HepG2 (cell line): ENCODE measurements around the gene RPL18. TPM values are rescaled to one million over a fixed set of nuclear protein-coding genes. Genes with fewer than 3 reads are reported as not detected.

Source experiments
- ARNT2 ChIP-seq: sonication (generic); formaldehyde crosslinking; IDR thresholded peaks from 2 replicates; pipeline ENCODE4 v1.8.0; 2022; ENCODE audit warnings: mild to moderate bottlenecking, low read depth, missing genetic modification reagents, moderate library complexity
- GABPB1 ChIP-seq: IDR thresholded peaks from 2 replicates; pipeline ENCODE4 v1.6.1; 2016; ENCODE audit warnings: mild to moderate bottlenecking, missing genetic modification reagents, moderate library complexity, missing compliant biosample characterization
- HIC2 ChIP-seq: sonication (generic); formaldehyde crosslinking; IDR thresholded peaks from 2 replicates; pipeline ENCODE4 v1.9.0; 2022; ENCODE audit warnings: low read depth, missing genetic modification reagents
- JUNB ChIP-seq: sonication (generic); formaldehyde crosslinking; IDR thresholded peaks from 2 replicates; pipeline ENCODE4 v1.8.0; 2022; ENCODE audit warnings: missing genetic modification reagents, mild to moderate bottlenecking, borderline replicate concordance
- NAIF1 ChIP-seq: sonication (generic); formaldehyde crosslinking; IDR thresholded peaks from 2 replicates; pipeline ENCODE4 v1.5.0; 2020; ENCODE audit warnings: mild to moderate bottlenecking, missing genetic modification reagents, borderline replicate concordance
- RXRA ChIP-seq: sonication (generic); formaldehyde crosslinking; IDR thresholded peaks from 2 replicates; pipeline ENCODE4 v1.5.1; 2020; ENCODE audit warnings: missing genetic modification reagents
- TOPORS ChIP-seq: sonication (generic); formaldehyde crosslinking; IDR thresholded peaks from 2 replicates; pipeline ENCODE4 v1.8.0; 2023; ENCODE audit warnings: mild to moderate bottlenecking, missing genetic modification reagents
- USF2 ChIP-seq, 2 experiments: sonication (generic) in 1 of 2; formaldehyde crosslinking in 1 of 2; IDR thresholded peaks; 2 replicates each; pipeline versions ENCODE4 v1.5.1 to v1.6.1; 2011 to 2020; ENCODE audit warnings: borderline replicate concordance in 1 of 2, low read depth in 1 of 2, low read length in 1 of 2, mild to moderate bottlenecking in 1 of 2, missing genetic modification reagents in 1 of 2, moderate library complexity in 1 of 2
- ZBTB14 ChIP-seq: sonication (generic); formaldehyde crosslinking; IDR thresholded peaks from 2 replicates; pipeline ENCODE4 v1.4.0; 2020; ENCODE audit warnings: missing genetic modification reagents
- ZBTB7B ChIP-seq: sonication (generic); formaldehyde crosslinking; IDR thresholded peaks from 2 replicates; pipeline ENCODE4 v1.4.0; 2020; ENCODE audit warnings: missing genetic modification reagents
- ZNF12 ChIP-seq: sonication (generic); formaldehyde crosslinking; IDR thresholded peaks from 2 replicates; pipeline ENCODE4 v1.5.0; 2020; ENCODE audit warnings: missing genetic modification reagents
- ZNF253 ChIP-seq: sonication (generic); formaldehyde crosslinking; IDR thresholded peaks from 2 replicates; pipeline ENCODE4 v1.8.0; 2022; ENCODE audit warnings: mild to moderate bottlenecking, missing genetic modification reagents, borderline replicate concordance
- ZNF264 ChIP-seq: sonication (generic); formaldehyde crosslinking; IDR thresholded peaks from 2 replicates; pipeline ENCODE4 v1.4.0; 2020; ENCODE audit warnings: missing genetic modification reagents
- ZNF274 ChIP-seq: sonication (generic); formaldehyde crosslinking; IDR thresholded peaks from 2 replicates; pipeline ENCODE4 v1.5.1; 2020; ENCODE audit warnings: mild to moderate bottlenecking, missing genetic modification reagents
- ZNF329 ChIP-seq: sonication (generic); formaldehyde crosslinking; IDR thresholded peaks from 2 replicates; pipeline ENCODE4 v1.9.0; 2021; ENCODE audit warnings: low read depth, mild to moderate bottlenecking, missing genetic modification reagents
- ZNF431 ChIP-seq: sonication (generic); formaldehyde crosslinking; IDR thresholded peaks from 2 replicates; pipeline ENCODE4 v1.9.0; 2022; ENCODE audit warnings: missing genetic modification reagents, low read depth, mild to moderate bottlenecking, borderline replicate concordance
- ZNF460 ChIP-seq: sonication (generic); formaldehyde crosslinking; IDR thresholded peaks from 2 replicates; pipeline ENCODE4 v1.5.1; 2020; ENCODE audit warnings: missing genetic modification reagents, mild to moderate bottlenecking, borderline replicate concordance
- ZNF512 ChIP-seq: sonication (generic); formaldehyde crosslinking; IDR thresholded peaks from 2 replicates; pipeline ENCODE4 v1.4.0; 2020; ENCODE audit warnings: mild to moderate bottlenecking, missing genetic modification reagents
- ZNF598 ChIP-seq: sonication (generic); formaldehyde crosslinking; IDR thresholded peaks from 2 replicates; pipeline ENCODE4 v1.5.1; 2020; ENCODE audit warnings: mild to moderate bottlenecking, missing genetic modification reagents, borderline replicate concordance
- ZNF720 ChIP-seq: sonication (generic); formaldehyde crosslinking; IDR thresholded peaks from 2 replicates; pipeline ENCODE4 v1.4.0; 2020; ENCODE audit warnings: missing genetic modification reagents
- ZNF780A ChIP-seq: sonication (generic); formaldehyde crosslinking; IDR thresholded peaks from 2 replicates; pipeline ENCODE4 v1.8.0; 2022; ENCODE audit warnings: mild to moderate bottlenecking, missing genetic modification reagents, moderate library complexity
- ZSCAN21 ChIP-seq: sonication (generic); formaldehyde crosslinking; IDR thresholded peaks from 2 replicates; pipeline ENCODE4 v1.8.0; 2022; ENCODE audit warnings: mild to moderate bottlenecking, missing genetic modification reagents, moderate library complexity, borderline replicate concordance
- polyA plus RNA-seq, 8 experiments: library from polyadenylated mRNA; depleted of rRNA in 3 of 8; stranded (reverse) in 7 of 8; unstranded in 1 of 8; fragments of >200 nt; fragmentation: Illumina TruSeq in 4 of 8; extraction: Trizol in 4 of 8; gene quantifications; 2 replicates each; pipeline versions ENCODE4 v1.2.1 to v1.2.3, GENCODE V29; 2011 to 2016; ENCODE audit warnings: low read depth in 4 of 8, missing spikeins in 1 of 8, mixed read lengths in 1 of 8; ENCODE audit not compliant: insufficient read depth in 1 of 8
- total RNA-seq, 5 experiments: library from RNA; depleted of rRNA; stranded (reverse); fragments of >200 nt; fragmentation: Illumina TruSeq; extraction: Trizol; gene quantifications; 2 replicates each; pipeline ENCODE4 v1.2.3, GENCODE V29; 2016; ENCODE audit warnings: low read depth in 1 of 5

Gene RPL18
- total and polyA plus RNA-seq, 2 of the 13 experiments (the other 11 are each of a cell fraction or from before 2014, with no cell fraction given): 1,485 to 1,639 TPM

- no peak for TF ChIP-seq ZNF431
- TF ChIP-seq GABPB1 (CRISPR knock-in tag): peak; percentile 80; the same call in 1 of the 2 replicates
- no peak for TF ChIP-seq ZNF780A (CRISPR knock-in tag)
- peak; percentile 52 for TF ChIP-seq ZBTB7B
- no peak for TF ChIP-seq NAIF1 (CRISPR knock-in tag)
- 0 out of 2 replicates have a peak, but pooled peaks have one; percentile 68 for TF ChIP-seq ZNF253 (CRISPR knock-in tag)
- no peak for TF ChIP-seq TOPORS (CRISPR knock-in tag)
- no peak for TF ChIP-seq ZBTB14 (CRISPR knock-in tag)
- peak; percentile 100 for TF ChIP-seq RXRA (CRISPR knock-in tag)
- TF ChIP-seq HIC2 (CRISPR knock-in tag): no peak
- peak; percentile 67 for TF ChIP-seq ARNT2
- no peak; the same call in 1 of the 2 replicates for TF ChIP-seq ZSCAN21 (CRISPR knock-in tag)
- no peak for TF ChIP-seq JUNB (CRISPR knock-in tag)
- no peak for TF ChIP-seq ZNF329 (CRISPR knock-in tag)
- TF ChIP-seq ZNF512 (CRISPR knock-in tag): no peak
- 0 out of 2 replicates have a peak, but pooled peaks have one; percentile 30 for TF ChIP-seq ZNF12
- TF ChIP-seq ZNF720 (CRISPR knock-in tag): no peak
- no peak for TF ChIP-seq ZNF598 (CRISPR knock-in tag)
- no peak for TF ChIP-seq ZNF460
- TF ChIP-seq USF2 (IDR thresholded peaks at IDR 0.05; ENCODE audit: low read depth, low read length): peak; percentile 90
- TF ChIP-seq USF2 (CRISPR knock-in tag; IDR thresholded peaks at IDR 0.05; ENCODE audit: borderline replicate concordance): peak; percentile 90; the same call in 1 of the 2 replicates
- TF ChIP-seq ZNF264 (CRISPR knock-in tag): 0 out of 2 replicates have a peak, but pooled peaks have one; percentile 50
- TF ChIP-seq ZNF274: peak; percentile 65; the same call in 1 of the 2 replicates
Measured at GRCh38 chr19:48634424-48635262, 15.7 kb upstream of the RPL18 start (continued).
